Lung (tissue), 12 donors: ENCODE results near the gene PLCXD3. TPM values are rescaled to one million over a fixed set of nuclear protein-coding genes. Genes with fewer than 3 reads are reported as not detected.
"Not testable (repeated sequence)": the region's sequence is repeated elsewhere in the genome, so short reads cannot be mapped to it uniquely, and the experiment has no call there.

Source experiments
- ATAC-seq: fragments of 200-7000 bp; cut with Tn5 transposase; one replicate; pipeline ENCODE4 v1.9.1; 2020; ENCODE audit warnings: moderate number of reproducible peaks; ENCODE audit not compliant: insufficient read depth, low FRiP score
- DNase-seq, 3 donors: peaks; one replicate each; pipeline ENCODE4 v3.0.0-alpha.2; 2013 to 2017
- H3K27ac ChIP-seq, 2 donors: one replicate each; pipeline ENCODE4 v1.5.1; 2013; ENCODE audit warnings: mild to moderate bottlenecking in 2 of 2, moderate library complexity in 2 of 2, control low read depth in 1 of 2, inconsistent platforms in 1 of 2, low read depth in 1 of 2, low read length in 1 of 2
- H3K27me3 ChIP-seq, 3 donors: one replicate each; pipeline ENCODE4 v1.5.1; 2013; ENCODE audit warnings: low read length in 2 of 3; ENCODE audit not compliant: control insufficient read depth in 3 of 3, insufficient read depth in 3 of 3
- H3K36me3 ChIP-seq, 4 donors: one replicate each; pipeline ENCODE4 v1.5.1; 2013; ENCODE audit warnings: low read length in 4 of 4, mild to moderate bottlenecking in 1 of 4, moderate library complexity in 1 of 4; ENCODE audit not compliant: control insufficient read depth in 4 of 4, insufficient read depth in 4 of 4
- H3K4me1 ChIP-seq, 5 donors: one replicate each; pipeline ENCODE4 v1.5.1; 2013; ENCODE audit warnings: low read length in 5 of 5, mild to moderate bottlenecking in 2 of 5, moderate library complexity in 1 of 5; ENCODE audit not compliant: control insufficient read depth in 5 of 5, insufficient read depth in 5 of 5
- H3K4me3 ChIP-seq: one replicate; pipeline ENCODE4 v1.5.1; 2013; ENCODE audit warnings: mild to moderate bottlenecking, control low read depth, moderate library complexity
- H3K9ac ChIP-seq, 2 donors: one replicate each; pipeline ENCODE4 v1.5.1; 2013; ENCODE audit warnings: low read length in 2 of 2, control low read depth in 1 of 2; ENCODE audit not compliant: insufficient read depth in 1 of 2
- H3K9me3 ChIP-seq, 4 donors: one replicate each; pipeline ENCODE4 v1.5.1; 2013; ENCODE audit warnings: low read length in 3 of 4, mild to moderate bottlenecking in 1 of 4, moderate library complexity in 1 of 4; ENCODE audit not compliant: control insufficient read depth in 4 of 4, insufficient read depth in 3 of 4
- CTCF ChIP-seq: IDR thresholded peaks from 2 replicates; pipeline ENCODE4 v1.5.1; 2012; ENCODE audit warnings: mild to moderate bottlenecking; ENCODE audit errors: control extremely low read depth, extremely low read depth
- WGBS, 2 donors: extraction: QIAGEN DNeasy Blood & Tissue Kit; methylation state at CpG; one replicate each; pipeline ENCODE4 v1.1.7; 2013; 5-methylcytosine and 5-hydroxymethylcytosine counted together
- polyA plus RNA-seq, 2 donors: library from polyadenylated mRNA; stranded (reverse); fragments of 200-250 nt; gene quantifications; one replicate each; pipeline ENCODE4 v1.2.1, GENCODE V29; 2013
- total RNA-seq, 2 donors: library from RNA; depleted of rRNA in 1 of 2; stranded (reverse); fragments of >200 nt in 1 of 2; gene quantifications; one replicate each; pipeline ENCODE4 v1.2.1, GENCODE V29; 2014 to 2021
- donor health status: control.
- donor health status: control.
- donor health status: Bipolar disorder and iron deficiency.
- donor health status: healthy.
- donor health status: DM: yes; HTN: yes; CAD: no.

The PLCXD3 gene
- total and polyA plus RNA-seq, 4 donors, result 0.38 to 2.1 (median 0.54) TPM

GRCh38 chr5:41507501-41507900, 2.9 kb downstream of the PLCXD3 start:
- 90 to 93% methylated on average over 3 of the region's 3 CpGs for WGBS, 2 donors
- no peaks in the 10 kb centered on the region for H3K36me3 ChIP-seq
- peaks cover 0 to 2% (median 0%) of the 10 kb centered on the region in 4 donors for H3K9me3 ChIP-seq
- TF ChIP-seq CTCF, result no peak
- H3K27ac ChIP-seq, result no peak overlapping the region
- peaks cover 0 to 10% (median 2%) of the 10 kb centered on the region in 5 donors for H3K4me1 ChIP-seq
- DNase-seq (no peak), ATAC-seq (no peak)
- peaks cover 0 to 35% (median 23%) of the 10 kb centered on the region in 3 donors for H3K27me3 ChIP-seq
- H3K4me3 ChIP-seq, result no peak overlapping the region
- no peak overlapping the region for H3K9ac ChIP-seq

- H3K9me3 ChIP-seq, result peaks cover 0 to 1% (median 0%) of the 10 kb centered on the region in 4 donors
- H3K27me3 ChIP-seq, result peaks cover 0 to 9% (median 1%) of the 10 kb centered on the region in 3 donors
- no peaks in the 10 kb centered on the region for H3K36me3 ChIP-seq
- no peak overlapping the region for H3K4me3 ChIP-seq
- H3K27ac ChIP-seq, result no peak overlapping the region
- DNase-seq, result no peak
- no peak overlapping the region for H3K9ac ChIP-seq
- H3K4me1 ChIP-seq, result peaks cover 0 to 15% (median 0%) of the 10 kb centered on the region in 5 donors
- TF ChIP-seq CTCF, result no peak
- ATAC-seq, result no peak
Observed at GRCh38 chr5:41503860-41504259, 6.5 kb downstream of the PLCXD3 start.

DNA sequence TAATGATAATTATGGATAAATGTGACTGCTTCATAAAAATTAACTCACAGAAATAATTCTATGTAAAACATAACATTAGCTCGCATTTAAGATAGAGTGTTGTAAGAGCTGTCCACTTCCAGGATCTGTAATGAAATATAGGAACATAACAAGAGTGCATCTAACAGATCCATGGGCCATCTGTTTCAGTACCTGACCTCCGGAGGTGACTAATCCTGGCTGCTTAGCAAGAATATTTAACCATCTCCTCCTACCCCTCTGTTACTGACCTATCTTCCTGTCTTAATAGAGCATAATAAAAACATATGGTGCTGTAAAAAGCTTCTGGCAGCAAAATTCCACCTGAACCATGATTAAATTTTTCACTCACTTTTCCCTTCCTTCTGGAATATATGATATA, 7.1 kb downstream of the PLCXD3 start:
- H3K27ac ChIP-seq, result no peak overlapping the region
- no peaks in the 10 kb centered on the region for H3K9me3 ChIP-seq
- peaks cover 0 to 15% (median 0%) of the 10 kb centered on the region in 5 donors for H3K4me1 ChIP-seq
- no peak overlapping the region for H3K9ac ChIP-seq
- no peak for TF ChIP-seq CTCF
- WGBS, 2 donors, result 81 to 88% methylated on average over 2 of the region's 2 CpGs
- no peaks in the 10 kb centered on the region for H3K36me3 ChIP-seq
- no peak overlapping the region for H3K4me3 ChIP-seq
- ATAC-seq (no peak), DNase-seq (no peak)
- peaks cover 0 to 3% (median 0%) of the 10 kb centered on the region in 3 donors for H3K27me3 ChIP-seq

- H3K27me3 ChIP-seq, H3K9ac ChIP-seq, H3K4me1 ChIP-seq, H3K9me3 ChIP-seq, H3K36me3 ChIP-seq, H3K4me3 ChIP-seq, ATAC-seq, DNase-seq, H3K27ac ChIP-seq: not testable (repeated sequence)
- 88% methylated on average over 23 to 24 of the region's 24 CpGs for WGBS, 2 donors
Observed at GRCh38 chr5:41493490-41494126, 16.8 kb downstream of the PLCXD3 start.
